ENCODE measurements around the gene SP140.
A peak's percentile ranks its signal among the peaks of the same experiment; 100 is the strongest.

Gene SP140

DNA sequence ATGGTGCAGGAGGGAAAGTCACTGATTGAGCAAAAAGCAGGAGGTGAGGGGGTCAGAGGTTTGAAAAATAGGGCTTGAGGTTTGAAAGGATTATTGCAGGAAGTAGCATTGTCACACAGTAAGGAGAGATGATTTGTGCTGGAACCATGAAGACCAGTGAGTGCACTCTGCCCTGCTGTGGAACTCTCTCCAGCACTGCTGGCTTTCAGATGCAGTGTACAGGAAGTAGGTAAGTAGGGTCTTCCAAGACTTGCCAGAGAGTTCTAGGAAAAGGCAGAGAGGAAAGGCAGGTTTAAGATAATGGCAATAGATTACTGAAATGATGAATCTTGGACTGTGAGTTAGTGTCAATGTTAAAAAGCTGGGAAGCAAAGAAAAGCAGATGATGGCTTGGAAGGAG is 17.0 kb upstream of the SP140 start:
- no peaks in the 10 kb centered on the region for H3K9me3 ChIP-seq
- no peaks in the 10 kb centered on the region for H3K27me3 ChIP-seq
- no peaks in the 10 kb centered on the region for H3K4me1 ChIP-seq
- DNase-seq: no peak
- no peak overlapping the region for H3K4me3 ChIP-seq
- TF ChIP-seq CTCF (IDR thresholded peaks at IDR 0.05): no peak
- H3K36me3 ChIP-seq: peaks cover 92 to 100% (median 97%) of the 10 kb centered on the region in 3 donors
- intact Hi-C loops (cut with DNase I; ENCODE audit: low total_unique reads): no loop called here
- H3K27ac ChIP-seq: no peak overlapping the region

GRCh38 chr2:230209422-230210051 is 16.0 kb upstream of the SP140 start:
- peaks cover 85 to 100% (median 97%) of the 10 kb centered on the region in 3 donors for H3K36me3 ChIP-seq
- no peak for DNase-seq
- intact Hi-C loops (cut with DNase I; ENCODE audit: low total_unique reads): no loop called here

GRCh38 chr2:230216489-230216888 is 9.0 kb upstream of the SP140 start:
- no peak overlapping the region for H3K27ac ChIP-seq
- no peaks in the 10 kb centered on the region for H3K27me3 ChIP-seq
- H3K9me3 ChIP-seq: no peaks in the 10 kb centered on the region
- intact Hi-C loops (cut with DNase I; ENCODE audit: low total_unique reads): no loop called here
- no peak for TF ChIP-seq CTCF (IDR thresholded peaks at IDR 0.05)
- peaks cover 0 to 22% (median 11%) of the 10 kb centered on the region in 4 donors for H3K4me1 ChIP-seq
- H3K4me3 ChIP-seq: no peak overlapping the region
- DNase-seq: no peak
- H3K36me3 ChIP-seq: peaks cover 18 to 56% (median 50%) of the 10 kb centered on the region in 3 donors

More at GRCh38 chr2:230209422-230210051, 16.0 kb upstream of the SP140 start:
- H3K27me3 ChIP-seq: no peaks in the 10 kb centered on the region
- no peak overlapping the region for H3K4me3 ChIP-seq
- no peaks in the 10 kb centered on the region for H3K9me3 ChIP-seq
- H3K27ac ChIP-seq: no peak overlapping the region
- no peaks in the 10 kb centered on the region for H3K4me1 ChIP-seq
- no peak for TF ChIP-seq CTCF (IDR thresholded peaks at IDR 0.05)

DNA sequence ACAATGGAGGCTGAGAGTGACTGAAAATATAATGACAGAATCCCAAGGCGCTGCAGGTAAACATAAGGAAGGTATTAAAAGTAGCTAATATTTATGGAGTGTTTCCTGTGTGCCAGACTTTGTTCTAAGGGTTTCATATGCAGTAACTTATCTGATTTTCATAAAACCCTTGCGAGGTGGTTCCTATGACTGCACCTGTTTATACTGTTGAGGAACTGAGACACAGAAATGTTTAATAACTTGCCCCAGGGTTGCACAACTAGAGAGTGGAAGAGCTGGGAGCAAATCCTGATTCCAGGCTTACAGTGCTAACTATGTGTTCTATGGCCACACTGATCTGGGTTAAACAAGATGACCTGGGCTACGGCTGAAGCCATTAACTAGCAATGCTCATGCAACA is 8.1 kb upstream of the SP140 start:
- intact Hi-C loops (cut with DNase I; ENCODE audit: low total_unique reads): no loop called here
- no peaks in the 10 kb centered on the region for H3K9me3 ChIP-seq

GRCh38 chr2:230218421-230218820 is 7.1 kb upstream of the SP140 start:
- H3K36me3 ChIP-seq: peaks cover 3 to 37% (median 31%) of the 10 kb centered on the region in 3 donors
- DNase-seq: no peak
- peaks cover 0 to 22% (median 11%) of the 10 kb centered on the region in 4 donors for H3K4me1 ChIP-seq
- no peaks in the 10 kb centered on the region for H3K27me3 ChIP-seq
- peak overlapping the region in 1 of 2 donors; percentile 69 for H3K4me3 ChIP-seq
- peak overlapping the region in 1 of 2 donors; percentile 77 for H3K27ac ChIP-seq
- no peak for TF ChIP-seq CTCF (IDR thresholded peaks at IDR 0.05)
- no peaks in the 10 kb centered on the region for H3K9me3 ChIP-seq
- intact Hi-C loops (cut with DNase I; ENCODE audit: low total_unique reads): no loop called here

More for the DNA sequence above, 8.1 kb upstream of the SP140 start:
- DNase-seq: no peak
- Histone ChIP-seq H3K4me3 (no peak overlapping the region), H3K4me1 (peaks cover 0 to 22% (median 11%) of the 10 kb centered on the region in 4 donors), H3K27ac (no peak overlapping the region), H3K27me3 (no peaks in the 10 kb centered on the region), H3K36me3 (peaks cover 9 to 47% (median 40%) of the 10 kb centered on the region in 3 donors)
- no peak for TF ChIP-seq CTCF (IDR thresholded peaks at IDR 0.05)

Measured in tibial artery (tissue), 4 donors.